Duodenal mucosa (tissue), 2 donors: ENCODE data around the gene ANKS1B.
"Not testable (repeated sequence)": the region's sequence is repeated elsewhere in the genome, so short reads cannot be mapped to it uniquely, and the experiment has no call there.

Experiments used
- H3K27ac ChIP-seq: one replicate; pipeline ENCODE4 v1.7.0; 2013; ENCODE audit warnings: low read depth, low read length
- H3K27me3 ChIP-seq, 2 donors: one replicate each; pipeline ENCODE4 v1.7.0; 2013; ENCODE audit warnings: low read length in 2 of 2, control low read depth in 1 of 2; ENCODE audit not compliant: insufficient read depth in 2 of 2, control insufficient read depth in 1 of 2
- H3K36me3 ChIP-seq, 2 donors: one replicate each; pipeline ENCODE4 v1.7.0; 2013; ENCODE audit warnings: low read length in 2 of 2, control low read depth in 1 of 2; ENCODE audit not compliant: insufficient read depth in 2 of 2, control insufficient read depth in 1 of 2
- H3K4me1 ChIP-seq, 2 donors: one replicate each; pipeline ENCODE4 v1.7.0; 2013; ENCODE audit warnings: low read length in 2 of 2, control low read depth in 1 of 2; ENCODE audit not compliant: insufficient read depth in 2 of 2, control insufficient read depth in 1 of 2
- H3K4me3 ChIP-seq, 2 donors: one replicate each; pipeline ENCODE4 v1.7.0; 2013; ENCODE audit warnings: low read length in 2 of 2, low read depth in 1 of 2
- H3K9ac ChIP-seq, 2 donors: one replicate each; pipeline ENCODE4 v1.7.0; 2013; ENCODE audit warnings: low read length in 2 of 2, low read depth in 1 of 2
- H3K9me3 ChIP-seq, 2 donors: one replicate each; pipeline ENCODE4 v1.7.0; 2013; ENCODE audit warnings: low read length in 2 of 2, control low read depth in 1 of 2; ENCODE audit not compliant: control insufficient read depth in 1 of 2

Gene ANKS1B

DNA sequence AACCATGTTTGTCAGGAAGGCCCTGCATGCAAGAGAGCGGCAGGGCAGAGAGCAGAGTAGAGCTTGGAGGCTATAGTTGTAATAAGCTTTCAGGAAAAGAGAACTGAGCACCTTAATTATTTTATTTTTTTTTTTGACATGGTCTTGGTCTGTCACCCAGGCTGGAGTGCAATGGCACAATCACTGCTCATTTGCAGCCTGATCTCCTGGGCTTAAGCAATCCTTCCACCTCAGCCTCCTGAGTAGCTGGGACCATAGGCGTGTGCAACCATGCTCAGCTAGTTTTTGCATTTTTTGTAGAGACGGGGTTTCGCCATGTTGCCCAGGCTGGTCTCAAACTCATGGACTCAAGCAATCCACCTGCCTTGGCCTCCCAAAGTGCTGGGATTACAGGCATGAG is 950.5 kb downstream of the ANKS1B start:
- not testable (repeated sequence) for H3K36me3 ChIP-seq, H3K9ac ChIP-seq, H3K9me3 ChIP-seq, H3K4me3 ChIP-seq, H3K27ac ChIP-seq, H3K4me1 ChIP-seq, H3K27me3 ChIP-seq

DNA sequence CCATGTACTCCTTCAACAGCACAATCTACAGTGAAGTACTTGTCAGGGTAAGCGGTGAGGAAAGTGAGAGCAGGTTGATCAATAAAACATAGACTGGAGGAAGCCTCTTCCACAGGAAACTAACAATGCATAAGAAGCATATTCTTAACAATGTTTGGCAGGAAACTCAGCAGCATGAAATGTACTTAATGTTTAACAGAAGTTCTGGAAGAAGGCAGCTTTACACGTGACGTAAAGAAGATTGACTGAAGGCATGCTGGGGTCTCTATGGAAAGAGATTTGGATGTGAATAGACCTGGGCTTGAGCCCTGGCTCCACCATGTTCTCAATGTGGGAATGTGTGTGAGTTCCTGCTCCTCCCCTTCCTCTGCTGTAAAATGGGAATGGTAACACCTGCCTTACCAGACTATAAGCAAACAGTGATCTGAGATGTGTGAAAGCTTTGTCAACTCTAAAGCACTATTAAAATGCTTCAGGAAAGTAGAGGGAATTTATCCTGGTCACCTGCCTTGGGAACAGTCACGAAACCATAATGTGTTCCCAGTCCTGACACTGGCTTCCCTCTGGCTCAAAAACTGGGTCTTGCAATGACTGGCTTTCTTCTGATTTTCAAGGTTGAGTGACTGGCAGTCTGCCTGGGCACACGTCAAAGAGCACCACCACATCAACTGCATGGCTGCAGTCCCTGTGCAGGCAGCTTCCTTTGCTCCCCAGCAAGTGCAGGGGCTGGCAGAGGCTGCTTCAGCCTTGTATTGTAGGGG is 955.0 kb downstream of the ANKS1B start:
- no peaks in the 10 kb centered on the region for H3K36me3 ChIP-seq
- H3K9me3 ChIP-seq: no peaks in the 10 kb centered on the region
- no peak overlapping the region for H3K4me3 ChIP-seq
- no peak overlapping the region for H3K9ac ChIP-seq
- H3K4me1 ChIP-seq: no peaks in the 10 kb centered on the region
- H3K27ac ChIP-seq: no peak overlapping the region
- H3K27me3 ChIP-seq: no peaks in the 10 kb centered on the region

DNA sequence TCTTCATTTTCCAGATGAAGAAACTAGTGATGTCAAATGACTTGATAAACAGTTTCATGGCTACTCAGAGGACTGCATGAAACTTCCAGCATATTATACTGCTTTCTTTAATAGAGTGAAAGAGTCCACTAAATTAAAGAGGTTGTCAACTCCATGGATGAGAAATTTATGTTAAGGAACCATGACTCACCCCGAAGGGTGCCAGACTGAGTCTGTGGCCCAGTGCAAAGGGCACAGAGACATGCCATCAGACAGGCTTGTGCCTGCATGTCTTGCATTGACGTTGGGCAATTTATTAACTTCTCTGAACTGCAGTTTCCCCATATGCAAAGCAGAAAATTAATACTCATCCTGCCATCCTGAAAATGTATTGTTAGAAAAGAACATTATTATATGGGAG is 957.3 kb downstream of the ANKS1B start:
- Histone ChIP-seq H3K27ac (no peak overlapping the region), H3K9me3 (no peaks in the 10 kb centered on the region), H3K27me3 (no peaks in the 10 kb centered on the region), H3K4me1 (no peaks in the 10 kb centered on the region), H3K36me3 (no peaks in the 10 kb centered on the region), H3K4me3 (no peak overlapping the region), H3K9ac (no peak overlapping the region)

DNA sequence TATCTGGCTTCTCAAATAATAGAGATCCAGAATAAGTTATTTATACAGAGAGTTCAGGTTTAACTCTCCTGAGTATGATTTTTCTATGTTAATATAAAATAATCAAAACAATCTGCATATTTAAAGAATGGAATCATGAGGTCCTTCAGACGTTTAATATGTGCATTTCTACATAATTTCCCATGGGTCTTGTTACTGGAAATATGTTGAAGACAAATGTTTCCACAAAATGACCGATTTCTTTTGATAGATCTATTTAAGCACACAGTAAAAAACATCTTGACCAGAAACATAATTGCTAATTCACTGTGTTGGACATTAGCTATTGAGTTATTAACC is 957.7 kb downstream of the ANKS1B start:
- no peaks in the 10 kb centered on the region for H3K4me1 ChIP-seq
- H3K9me3 ChIP-seq: no peaks in the 10 kb centered on the region

DNA sequence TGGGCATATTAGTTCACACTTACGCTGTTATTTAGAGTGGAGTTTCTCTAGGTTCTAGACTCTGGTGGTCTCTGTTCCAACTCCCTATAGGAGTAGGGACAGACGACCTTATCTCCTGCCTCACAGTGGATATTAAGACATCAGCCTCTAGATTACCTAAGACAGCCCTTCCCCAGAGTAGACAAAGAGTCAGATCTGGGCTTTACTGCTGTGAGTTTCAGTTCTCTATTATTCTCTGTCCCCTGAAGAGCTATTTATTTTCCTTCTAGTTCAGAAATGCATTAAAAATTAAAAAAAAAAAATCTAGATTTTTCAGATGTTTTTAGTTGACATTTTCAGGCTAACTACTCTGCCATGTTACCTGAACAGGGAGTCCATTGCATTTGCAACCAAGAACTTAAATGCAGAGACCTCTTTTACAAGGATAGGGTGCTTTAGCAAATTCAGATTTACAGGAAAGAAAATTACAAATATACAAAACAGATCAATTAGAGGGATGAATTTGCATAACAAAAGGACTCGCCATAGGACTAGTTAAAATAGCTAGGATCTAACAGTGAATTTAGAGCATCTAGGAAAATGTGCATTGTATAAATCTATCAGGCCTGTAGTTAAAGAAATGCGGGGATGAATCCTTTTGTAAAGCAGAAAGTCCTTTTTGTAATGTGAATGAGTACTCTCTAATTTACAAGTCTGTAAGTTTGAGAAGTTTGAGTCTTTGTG is 958.2 kb downstream of the ANKS1B start:
- no peak overlapping the region for H3K4me3 ChIP-seq
- no peak overlapping the region for H3K9ac ChIP-seq
- H3K27ac ChIP-seq: no peak overlapping the region
- H3K9me3 ChIP-seq: no peaks in the 10 kb centered on the region
- no peaks in the 10 kb centered on the region for H3K27me3 ChIP-seq
- H3K4me1 ChIP-seq: no peaks in the 10 kb centered on the region
- H3K36me3 ChIP-seq: no peaks in the 10 kb centered on the region

More for the DNA sequence above, 957.7 kb downstream of the ANKS1B start:
- no peak overlapping the region for H3K27ac ChIP-seq
- no peaks in the 10 kb centered on the region for H3K36me3 ChIP-seq
- no peak overlapping the region for H3K9ac ChIP-seq
- H3K27me3 ChIP-seq: no peaks in the 10 kb centered on the region
- no peak overlapping the region for H3K4me3 ChIP-seq

DNA sequence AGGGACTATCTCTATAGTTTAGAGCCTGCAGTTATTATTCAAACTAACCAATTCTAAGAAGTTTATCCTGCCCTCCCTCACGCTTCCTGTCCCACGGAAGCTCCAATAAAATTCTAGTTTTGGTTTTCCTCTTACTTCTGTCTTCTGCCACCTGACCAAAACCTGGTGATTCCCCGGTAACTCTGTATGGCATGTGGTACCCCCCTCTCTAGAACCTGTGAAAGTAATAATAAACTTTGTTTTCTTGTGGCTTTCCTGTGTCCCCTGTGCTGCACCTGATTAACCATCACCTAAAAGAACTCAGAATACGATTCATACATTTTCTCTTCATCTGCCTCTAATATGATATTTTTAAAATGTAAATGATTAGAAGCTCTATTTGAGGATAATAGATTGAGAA is 959.9 kb downstream of the ANKS1B start:
- H3K27me3 ChIP-seq: no peaks in the 10 kb centered on the region
- H3K9ac ChIP-seq: no peak overlapping the region
- no peaks in the 10 kb centered on the region for H3K9me3 ChIP-seq
- H3K4me3 ChIP-seq: no peak overlapping the region
- H3K36me3 ChIP-seq: no peaks in the 10 kb centered on the region
- no peaks in the 10 kb centered on the region for H3K4me1 ChIP-seq
- no peak overlapping the region for H3K27ac ChIP-seq

DNA sequence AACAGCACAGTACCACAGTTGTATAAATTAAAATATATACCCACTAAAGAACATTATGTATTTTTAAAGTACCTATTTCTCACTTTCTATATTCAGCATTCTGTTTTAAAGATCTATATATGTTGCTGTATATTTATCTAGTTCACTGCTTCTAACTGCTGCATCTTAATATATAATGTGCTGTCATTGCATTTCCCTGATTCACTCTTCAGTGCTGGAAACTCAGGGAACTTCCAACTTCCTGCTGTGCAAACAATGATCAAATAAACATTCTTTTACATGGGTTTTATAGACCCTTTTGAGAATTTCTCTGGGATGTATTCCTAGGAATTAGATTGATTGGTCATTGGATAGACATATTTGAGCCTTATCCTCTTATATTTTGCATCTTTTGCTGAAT is 960.5 kb downstream of the ANKS1B start:
- no peak overlapping the region for H3K27ac ChIP-seq
- no peaks in the 10 kb centered on the region for H3K9me3 ChIP-seq
- H3K4me1 ChIP-seq: no peaks in the 10 kb centered on the region
- no peak overlapping the region for H3K9ac ChIP-seq
- no peak overlapping the region for H3K4me3 ChIP-seq
- H3K27me3 ChIP-seq: no peaks in the 10 kb centered on the region
- no peaks in the 10 kb centered on the region for H3K36me3 ChIP-seq

DNA sequence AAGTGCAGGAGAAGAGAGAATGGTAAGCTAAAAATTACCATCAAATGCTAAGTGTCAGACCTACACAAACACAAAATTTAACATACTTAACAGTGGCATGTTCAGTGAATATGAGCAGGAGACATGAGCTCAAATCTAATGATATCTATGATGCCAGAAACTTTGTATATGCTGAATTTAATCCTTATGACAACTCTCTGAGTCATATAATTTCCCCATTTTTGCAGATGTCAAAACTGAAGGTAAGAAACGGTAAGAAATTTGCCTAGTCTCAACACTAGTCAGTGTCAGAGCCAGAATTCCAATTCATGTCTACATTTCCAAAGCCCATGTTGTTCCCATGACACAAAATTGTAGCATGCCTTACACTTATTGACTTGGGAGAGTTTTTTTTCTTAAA is 963.9 kb downstream of the ANKS1B start:
- Histone ChIP-seq H3K27ac (no peak overlapping the region), H3K4me1 (no peaks in the 10 kb centered on the region), H3K9ac (no peak overlapping the region), H3K4me3 (no peak overlapping the region), H3K36me3 (no peaks in the 10 kb centered on the region), H3K9me3 (no peaks in the 10 kb centered on the region), H3K27me3 (no peaks in the 10 kb centered on the region)

- Histone ChIP-seq H3K27ac (no peak overlapping the region), H3K4me3 (no peak overlapping the region), H3K27me3 (no peaks in the 10 kb centered on the region), H3K36me3 (no peaks in the 10 kb centered on the region), H3K9ac (no peak overlapping the region), H3K9me3 (no peaks in the 10 kb centered on the region), H3K4me1 (no peaks in the 10 kb centered on the region)
These were observed 964.9 kb downstream of the ANKS1B start for GRCh38 chr12:99019798-99020197.

DNA sequence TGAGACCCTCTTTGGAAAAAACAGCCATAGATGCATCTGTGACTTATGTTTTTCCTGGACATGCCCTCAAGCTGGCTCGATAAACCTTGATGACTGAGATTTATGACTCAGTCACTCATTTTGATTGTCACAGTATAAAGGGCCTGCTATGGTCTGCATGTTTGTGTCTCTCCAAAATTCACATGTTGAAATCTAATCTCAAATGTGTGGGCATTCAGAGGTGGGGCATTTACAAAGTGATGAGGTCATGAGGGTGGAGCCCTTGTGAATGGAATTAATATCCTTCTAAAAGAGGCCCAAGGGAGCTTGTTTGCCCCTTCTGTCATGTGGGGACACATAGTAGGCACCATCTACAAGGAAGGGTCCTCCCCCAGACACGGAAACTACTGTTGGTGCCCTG is 966.8 kb downstream of the ANKS1B start:
- Histone ChIP-seq H3K27me3 (no peaks in the 10 kb centered on the region), H3K36me3 (no peaks in the 10 kb centered on the region), H3K4me1 (no peaks in the 10 kb centered on the region), H3K4me3 (no peak overlapping the region), H3K9me3 (no peaks in the 10 kb centered on the region), H3K9ac (no peak overlapping the region), H3K27ac (no peak overlapping the region)
